Measurements from ENCODE around the gene DOCK3. TPM values are rescaled to one million over a fixed set of nuclear protein-coding genes. Genes with fewer than 3 reads are reported as not detected.

DOCK3 gene
- total and polyA plus RNA-seq, 2 donors (not counting 3 experiments of a cell fraction or from before 2014, with no cell fraction given) = 0.08 to 0.13 TPM

DNA sequence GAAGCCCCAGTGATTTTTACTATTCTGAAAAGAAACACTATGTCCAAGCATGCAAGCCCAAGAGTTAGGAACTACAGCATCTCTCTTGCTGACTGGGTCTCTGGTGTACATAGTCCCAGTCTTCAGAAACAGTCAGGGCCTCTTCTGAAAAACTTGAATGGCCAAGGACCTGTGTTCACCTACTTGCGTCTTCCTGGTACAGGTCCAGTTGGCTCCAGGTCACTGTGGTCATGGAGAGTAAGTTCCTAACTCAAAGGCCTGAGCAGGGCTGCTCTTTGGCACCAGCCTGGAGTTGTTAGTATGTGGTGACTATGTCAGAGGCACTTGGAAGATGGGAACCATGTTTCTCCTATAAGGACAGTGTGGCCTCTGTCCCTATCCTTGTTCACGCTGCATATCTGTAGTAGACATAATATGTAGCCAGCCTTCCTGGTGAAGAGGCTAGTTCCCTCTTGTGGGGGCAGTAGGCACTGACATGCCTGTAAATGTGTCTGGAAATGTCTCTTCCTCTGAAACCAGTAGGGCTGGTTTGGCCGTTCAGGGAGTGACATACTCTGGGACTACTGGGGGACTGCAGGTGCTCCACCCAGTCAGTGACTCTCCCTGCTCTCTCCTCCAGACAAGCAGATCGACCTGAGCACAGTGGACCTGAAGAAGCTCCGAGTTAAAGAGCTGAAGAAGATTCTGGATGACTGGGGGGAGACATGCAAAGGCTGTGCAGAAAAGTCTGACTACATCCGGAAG, 713.7 kb downstream of the DOCK3 start:
- TF ChIP-seq MYC (IDR thresholded peaks at IDR 0.05; ENCODE audit: low read depth, low read length) (no peak), POLR2A (IDR thresholded peaks at IDR 0.05; ENCODE audit: low read depth, low read length) (no peak), POLR2AphosphoS5 (IDR thresholded peaks at IDR 0.05; ENCODE audit: insufficient read depth, low read depth, low read length) (no peak)
- TF ChIP-seq, protein P1, sequence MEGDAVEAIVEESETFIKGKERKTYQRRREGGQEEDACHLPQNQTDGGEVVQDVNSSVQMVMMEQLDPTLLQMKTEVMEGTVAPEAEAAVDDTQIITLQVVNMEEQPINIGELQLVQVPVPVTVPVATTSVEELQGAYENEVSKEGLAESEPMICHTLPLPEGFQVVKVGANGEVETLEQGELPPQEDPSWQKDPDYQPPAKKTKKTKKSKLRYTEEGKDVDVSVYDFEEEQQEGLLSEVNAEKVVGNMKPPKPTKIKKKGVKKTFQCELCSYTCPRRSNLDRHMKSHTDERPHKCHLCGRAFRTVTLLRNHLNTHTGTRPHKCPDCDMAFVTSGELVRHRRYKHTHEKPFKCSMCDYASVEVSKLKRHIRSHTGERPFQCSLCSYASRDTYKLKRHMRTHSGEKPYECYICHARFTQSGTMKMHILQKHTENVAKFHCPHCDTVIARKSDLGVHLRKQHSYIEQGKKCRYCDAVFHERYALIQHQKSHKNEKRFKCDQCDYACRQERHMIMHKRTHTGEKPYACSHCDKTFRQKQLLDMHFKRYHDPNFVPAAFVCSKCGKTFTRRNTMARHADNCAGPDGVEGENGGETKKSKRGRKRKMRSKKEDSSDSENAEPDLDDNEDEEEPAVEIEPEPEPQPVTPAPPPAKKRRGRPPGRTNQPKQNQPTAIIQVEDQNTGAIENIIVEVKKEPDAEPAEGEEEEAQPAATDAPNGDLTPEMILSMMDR (IDR thresholded peaks at IDR 0.05; ENCODE audit: extremely low read depth in 1 of 2, insufficient read depth in 1 of 2, low read depth in 1 of 2, low read length in 2 of 2) = peak in 1 of 2 donors; percentile 26
- no peak overlapping the region for H3K9ac ChIP-seq (replicated peaks; ENCODE audit: extremely low read depth, insufficient read depth, low read length)
- intact Hi-C loops (cut with micrococcal nuclease) (loop anchor here (1.0 to 10.0 kb wide), 2 partner anchors 281 to 556 kb away; partner anchors contain the start of genes PARP3 and RRP9), dilution Hi-C loops (cut with MboI; ENCODE audit: extremely low pct_ligation_motif_present, low sequenced_read_pairs) (no loop called here)
- no peak overlapping the region for H3K4me3 ChIP-seq (replicated peaks in 1 of 3; ENCODE audit: insufficient read depth in 1 of 3, low read depth in 1 of 3, low read length in 3 of 3)
- H3K9me3 ChIP-seq (replicated peaks; ENCODE audit: control insufficient read depth, insufficient read depth, low read length) = no peaks in the 10 kb centered on the region
- no peaks in the 10 kb centered on the region for H4K20me1 ChIP-seq (replicated peaks; ENCODE audit: control insufficient read depth, extremely low read depth, insufficient read depth, low read length)
- peaks cover 15 to 30% of the 10 kb centered on the region in 2 experiments for H3K36me3 ChIP-seq (ENCODE audit: control insufficient read depth in 2 of 2, extremely low read depth in 1 of 2, insufficient read depth in 2 of 2, low read length in 2 of 2)
- no peak overlapping the region for H2AFZ ChIP-seq (ENCODE audit: low read depth, low read length)
- H3K4me1 ChIP-seq (ENCODE audit: control insufficient read depth, extremely low read depth, insufficient read depth, low read length) = peaks cover 43% of the 10 kb centered on the region
- H3K9me1 ChIP-seq (replicated peaks; ENCODE audit: control insufficient read depth, extremely low read depth, insufficient read depth, low read length) = no peaks in the 10 kb centered on the region
- ChIA-PET CTCF (interaction anchor here (0.6 to 3.2 kb wide), 19 partner anchors 9 to 1858 kb away, joined by 3 to 20 read pairs (median 6); partner anchors contain the start of genes DCAF1, HEMK1 and MAPKAPK3), POLR2A (no interaction called here)
- peak overlapping the region; percentile 13 for H3K4me2 ChIP-seq (ENCODE audit: insufficient read depth, low read length)
- FAIRE-seq (peak; percentile 28), DNase-seq (ENCODE audit: low read depth, low spot score) (no peak)
- peaks cover 65% of the 10 kb centered on the region for H3K79me2 ChIP-seq (ENCODE audit: control insufficient read depth, insufficient read depth, low read length)
- BruUV-seq (replicated peaks) = no TSS peak
- H3K27me3 ChIP-seq (ENCODE audit: control insufficient read depth in 2 of 2, insufficient read depth in 2 of 2, low read length in 2 of 2) = no peaks in the 10 kb centered on the region
- H3K27ac ChIP-seq (ENCODE audit: insufficient read depth, low read depth, low read length) = no peak overlapping the region

Measured in endothelial cell of umbilical vein (primary cell).